OCI-LY1 (cell line): ENCODE measurements around the gene HSFX3.
"Not testable (repeated sequence)": the region's sequence is repeated elsewhere in the genome, so short reads cannot be mapped to it uniquely, and the experiment has no call there.

Experiments used
- EZH2 ChIP-seq: fragments of 200-600 bp; sonication (generic), shearing (Covaris generic); IDR thresholded peaks from 2 replicates; pipeline ENCODE4 v1.8.0; 2017; ENCODE audit warnings: borderline replicate concordance, mixed run types, mild to moderate bottlenecking, antibody characterized with exemption, low read length, moderate library complexity, mixed read lengths
- TF ChIP-seq, protein P1 (sequence below): fragments of 200-600 bp; sonication (generic), shearing (Covaris generic); IDR thresholded peaks from 2 replicates; pipeline ENCODE4 v1.5.1; 2017; ENCODE audit warnings: mild to moderate bottlenecking, antibody characterized with exemption, low read length, moderate library complexity, mixed read lengths

DNA sequence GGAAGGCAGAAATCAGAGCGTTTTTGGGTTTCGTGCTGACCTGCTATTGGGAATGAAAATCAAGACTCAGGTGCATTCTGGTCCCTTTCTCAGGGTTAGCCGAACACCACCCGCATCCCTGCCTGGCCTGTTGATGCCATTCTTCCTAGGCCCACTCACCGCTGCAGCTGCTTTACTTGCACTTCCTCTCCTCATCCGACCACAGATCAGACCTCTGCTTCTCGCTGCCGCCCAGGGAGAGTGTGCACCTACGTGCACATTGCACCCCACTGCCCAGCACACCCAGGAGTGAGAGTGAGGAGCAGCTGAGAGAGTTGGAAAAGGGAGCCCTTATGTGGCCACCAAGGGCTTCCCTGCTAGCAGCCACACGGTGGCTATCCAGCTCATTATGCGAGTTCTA, 12.2 kb downstream of the HSFX3 start:
- TF ChIP-seq, protein P1, sequence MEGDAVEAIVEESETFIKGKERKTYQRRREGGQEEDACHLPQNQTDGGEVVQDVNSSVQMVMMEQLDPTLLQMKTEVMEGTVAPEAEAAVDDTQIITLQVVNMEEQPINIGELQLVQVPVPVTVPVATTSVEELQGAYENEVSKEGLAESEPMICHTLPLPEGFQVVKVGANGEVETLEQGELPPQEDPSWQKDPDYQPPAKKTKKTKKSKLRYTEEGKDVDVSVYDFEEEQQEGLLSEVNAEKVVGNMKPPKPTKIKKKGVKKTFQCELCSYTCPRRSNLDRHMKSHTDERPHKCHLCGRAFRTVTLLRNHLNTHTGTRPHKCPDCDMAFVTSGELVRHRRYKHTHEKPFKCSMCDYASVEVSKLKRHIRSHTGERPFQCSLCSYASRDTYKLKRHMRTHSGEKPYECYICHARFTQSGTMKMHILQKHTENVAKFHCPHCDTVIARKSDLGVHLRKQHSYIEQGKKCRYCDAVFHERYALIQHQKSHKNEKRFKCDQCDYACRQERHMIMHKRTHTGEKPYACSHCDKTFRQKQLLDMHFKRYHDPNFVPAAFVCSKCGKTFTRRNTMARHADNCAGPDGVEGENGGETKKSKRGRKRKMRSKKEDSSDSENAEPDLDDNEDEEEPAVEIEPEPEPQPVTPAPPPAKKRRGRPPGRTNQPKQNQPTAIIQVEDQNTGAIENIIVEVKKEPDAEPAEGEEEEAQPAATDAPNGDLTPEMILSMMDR = not testable (repeated sequence)
- TF ChIP-seq EZH2 = not testable (repeated sequence)
